Caco-2 (cell line): ENCODE data around the gene ABHD17C. TPM values are rescaled to one million over a fixed set of nuclear protein-coding genes. Genes with fewer than 3 reads are reported as not detected.

Source experiments
- BruUV-seq: library from RNA; stranded (reverse); fragments of 400-500 nt; replicated peaks from 2 replicates; lab custom pipeline; 2021; lab: Mats Ljungman, UMichigan
- CTCF ChIA-PET: fragments of 300-600 bp; sonication (Branson Sonifier 250); formaldehyde crosslinking; loops from one replicate; lab custom pipeline; 2022; ENCODE audit warnings: antibody characterized with exemption; lab: Charles Lee
- POLR2A ChIA-PET: fragments of 300-600 bp; sonication (Branson Sonifier 250); formaldehyde crosslinking; loops from one replicate; lab custom pipeline; 2022; ENCODE audit warnings: antibody characterized with exemption; lab: Charles Lee
- DNase-seq, 2 experiments: peaks; one replicate each; pipeline versions ENCODE4 v3.0.0 to v3.0.0-alpha.2; 2020 to 2022
- H3K27me3 ChIP-seq: replicated peaks from 2 replicates; pipeline ENCODE4 v1.6.0; 2011; ENCODE audit warnings: low read length; ENCODE audit not compliant: control insufficient read depth, insufficient read depth
- H3K36me3 ChIP-seq: 2 replicates; pipeline ENCODE4 v1.5.1; 2011; ENCODE audit warnings: low read length; ENCODE audit not compliant: control insufficient read depth, insufficient read depth
- H3K4me1 ChIP-seq: fragments of 250-450 bp; sonication (Bioruptor Pico); 2 replicates; pipeline ENCODE4 v1.5.1; 2020; ENCODE audit warnings: mild to moderate bottlenecking
- H3K4me3 ChIP-seq: 2 replicates; pipeline ENCODE4 v1.5.1; 2011; ENCODE audit warnings: low read depth, mild to moderate bottlenecking, control low read depth, low read length
- H3K9me3 ChIP-seq: fragments of 250-450 bp; sonication (Bioruptor Pico); 2 replicates; pipeline ENCODE4 v1.5.1; 2020; ENCODE audit warnings: mild to moderate bottlenecking, moderate library complexity
- H3K27ac Mint-ChIP-seq: one replicate; pipeline ENCODE4 v1.8.0; 2022; ENCODE audit warnings: mixed read lengths; ENCODE audit not compliant: unreplicated experiment
- H3K27me3 Mint-ChIP-seq: one replicate; pipeline ENCODE4 v1.8.0; 2022; ENCODE audit warnings: mixed read lengths; ENCODE audit not compliant: insufficient read depth, unreplicated experiment
- H3K36me3 Mint-ChIP-seq: one replicate; pipeline ENCODE4 v1.8.0; 2022; ENCODE audit warnings: mild to moderate bottlenecking, mixed read lengths; ENCODE audit not compliant: insufficient read depth, unreplicated experiment
- H3K4me1 Mint-ChIP-seq: one replicate; pipeline ENCODE4 v1.8.0; 2022; ENCODE audit warnings: low read depth, mixed read lengths; ENCODE audit not compliant: unreplicated experiment
- H3K4me3 Mint-ChIP-seq: one replicate; pipeline ENCODE4 v1.8.0; 2022; ENCODE audit warnings: mild to moderate bottlenecking, moderate library complexity, mixed read lengths; ENCODE audit not compliant: unreplicated experiment
- H3K9me3 Mint-ChIP-seq: one replicate; pipeline ENCODE4 v1.8.0; 2022; ENCODE audit warnings: mixed read lengths; ENCODE audit not compliant: unreplicated experiment
- intact Hi-C: fragments of 100-400 bp; cut with micrococcal nuclease; formaldehyde crosslinking; loops from one replicate; pipeline ENCODE4 v1.10.0; 2022; ENCODE audit not compliant: unreplicated experiment
- total RNA-seq: library from RNA; stranded (reverse); gene quantifications from 2 replicates; pipeline ENCODE4 v1.2.3, GENCODE V29; 2022
- TF ChIP-seq, protein P1 (sequence below), 2 experiments: fragments of 200-600 bp in 1 of 2; IDR thresholded peaks; 1 replicate in 1 of 2; 2 replicates in 1 of 2; pipeline versions ENCODE4 v1.5.1 to v1.8.0; 2011 to 2022; ENCODE audit warnings: antibody characterized with exemption in 1 of 2, control low read depth in 1 of 2, inconsistent platforms in 1 of 2, low read depth in 1 of 2, low read length in 1 of 2, mild to moderate bottlenecking in 1 of 2, moderate library complexity in 1 of 2; ENCODE audit not compliant: insufficient read depth in 1 of 2, severe bottlenecking in 1 of 2, unreplicated experiment in 1 of 2

Gene ABHD17C
- total RNA-seq, 1 experiment from 2014 or later, result 25.0 TPM

DNA sequence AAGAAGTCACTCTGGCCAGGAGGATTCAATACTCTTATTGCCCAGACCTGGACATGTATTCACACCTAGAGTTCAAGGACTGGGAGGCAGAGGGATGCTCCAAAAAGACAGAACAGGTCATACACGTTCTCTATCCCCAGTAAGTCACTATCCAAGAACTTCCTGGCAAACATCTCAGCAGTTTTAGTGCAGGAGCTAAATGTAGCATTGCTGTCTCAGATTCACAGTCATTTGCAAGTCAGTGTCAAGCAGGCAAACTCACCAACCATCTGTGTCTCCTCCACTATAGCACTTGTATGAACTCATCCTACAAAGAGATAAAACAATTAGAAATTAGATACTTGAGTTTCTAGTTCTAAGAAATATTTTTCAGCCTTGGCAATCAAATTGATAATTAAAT is 38.4 kb downstream of the ABHD17C start:
- intact Hi-C loops, result no loop called here
- H3K4me1 ChIP-seq, result peaks cover 6% of the 10 kb centered on the region; the same call in 1 of the 2 replicates
- Mint-ChIP-seq H3K4me1 (peaks cover 6% of the 10 kb centered on the region), H3K27me3 (no peaks in the 10 kb centered on the region), H3K36me3 (no peaks in the 10 kb centered on the region), H3K9me3 (no peaks in the 10 kb centered on the region), H3K4me3 (no peak overlapping the region), H3K27ac (no peak overlapping the region)
- H3K27me3 ChIP-seq, result no peaks in the 10 kb centered on the region
- no peaks in the 10 kb centered on the region for H3K9me3 ChIP-seq
- no TSS peak for BruUV-seq
- H3K4me3 ChIP-seq, result no peak overlapping the region
- CTCF ChIA-PET, result no interaction called here
- H3K36me3 ChIP-seq, result no peaks in the 10 kb centered on the region; the same call in 1 of the 2 replicates
- TF ChIP-seq, protein P1, sequence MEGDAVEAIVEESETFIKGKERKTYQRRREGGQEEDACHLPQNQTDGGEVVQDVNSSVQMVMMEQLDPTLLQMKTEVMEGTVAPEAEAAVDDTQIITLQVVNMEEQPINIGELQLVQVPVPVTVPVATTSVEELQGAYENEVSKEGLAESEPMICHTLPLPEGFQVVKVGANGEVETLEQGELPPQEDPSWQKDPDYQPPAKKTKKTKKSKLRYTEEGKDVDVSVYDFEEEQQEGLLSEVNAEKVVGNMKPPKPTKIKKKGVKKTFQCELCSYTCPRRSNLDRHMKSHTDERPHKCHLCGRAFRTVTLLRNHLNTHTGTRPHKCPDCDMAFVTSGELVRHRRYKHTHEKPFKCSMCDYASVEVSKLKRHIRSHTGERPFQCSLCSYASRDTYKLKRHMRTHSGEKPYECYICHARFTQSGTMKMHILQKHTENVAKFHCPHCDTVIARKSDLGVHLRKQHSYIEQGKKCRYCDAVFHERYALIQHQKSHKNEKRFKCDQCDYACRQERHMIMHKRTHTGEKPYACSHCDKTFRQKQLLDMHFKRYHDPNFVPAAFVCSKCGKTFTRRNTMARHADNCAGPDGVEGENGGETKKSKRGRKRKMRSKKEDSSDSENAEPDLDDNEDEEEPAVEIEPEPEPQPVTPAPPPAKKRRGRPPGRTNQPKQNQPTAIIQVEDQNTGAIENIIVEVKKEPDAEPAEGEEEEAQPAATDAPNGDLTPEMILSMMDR (IDR thresholded peaks at IDR 0.05; ENCODE audit: insufficient read depth in 1 of 2, low read depth in 1 of 2, low read length in 1 of 2, severe bottlenecking in 1 of 2, unreplicated experiment in 1 of 2), result no peak
- POLR2A ChIA-PET, result no interaction called here
- no peak for DNase-seq

DNA sequence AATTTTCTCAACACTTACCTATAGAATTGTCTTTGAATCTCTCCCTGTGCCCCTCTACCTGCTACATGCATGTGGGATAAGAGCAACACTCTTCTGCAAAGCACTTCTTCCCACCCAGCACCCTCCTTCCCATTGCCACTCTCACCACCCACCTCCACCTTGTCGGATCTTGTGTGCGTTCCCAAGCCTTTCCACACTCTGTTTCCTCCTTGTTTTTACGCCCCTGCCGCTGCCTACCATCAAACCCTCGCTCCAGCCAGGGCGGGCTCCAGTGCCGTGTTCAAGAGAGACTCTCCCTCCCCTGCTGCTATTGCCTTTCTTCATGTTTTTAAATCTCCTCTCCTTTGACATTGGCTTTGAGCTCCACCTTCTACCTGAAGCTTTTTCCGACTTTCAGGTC is 40.2 kb downstream of the ABHD17C start:
- intact Hi-C loops, result no loop called here
- TF ChIP-seq, protein P1 (IDR thresholded peaks at IDR 0.05; ENCODE audit: insufficient read depth in 1 of 2, low read depth in 1 of 2, low read length in 1 of 2, severe bottlenecking in 1 of 2, unreplicated experiment in 1 of 2), result no peak
- no peaks in the 10 kb centered on the region for H3K27me3 Mint-ChIP-seq
- no peaks in the 10 kb centered on the region for H3K9me3 Mint-ChIP-seq
- H3K27ac Mint-ChIP-seq, result no peak overlapping the region
- H3K4me3 ChIP-seq, result no peak overlapping the region
- ChIA-PET CTCF (no interaction called here), POLR2A (no interaction called here)
- no peak overlapping the region for H3K4me3 Mint-ChIP-seq
- BruUV-seq, result no TSS peak
- no peaks in the 10 kb centered on the region for H3K4me1 ChIP-seq
- no peaks in the 10 kb centered on the region for H3K36me3 ChIP-seq
- H3K27me3 ChIP-seq, result no peaks in the 10 kb centered on the region
- no peaks in the 10 kb centered on the region for H3K36me3 Mint-ChIP-seq
- no peak for DNase-seq
- peaks cover 6% of the 10 kb centered on the region for H3K4me1 Mint-ChIP-seq
- H3K9me3 ChIP-seq, result no peaks in the 10 kb centered on the region

DNA sequence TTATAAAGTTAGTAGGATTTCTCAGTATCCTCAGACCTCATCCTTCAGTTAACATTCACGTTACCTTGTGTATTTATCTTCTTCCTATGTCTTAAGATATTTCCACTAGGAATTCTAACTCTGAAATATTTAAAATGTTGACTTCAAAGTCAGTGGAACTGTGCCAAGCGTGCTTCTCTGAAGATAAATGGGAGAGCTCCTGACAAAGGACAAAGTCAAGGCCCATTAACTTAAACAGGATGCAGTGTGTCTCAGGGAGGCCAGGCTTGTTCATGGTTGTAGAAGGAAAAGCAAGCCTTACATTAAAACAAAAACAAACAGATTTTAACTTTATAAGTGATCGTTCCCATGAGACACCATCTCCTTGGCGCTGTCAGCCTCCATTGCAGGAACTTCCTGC is 41.5 kb downstream of the ABHD17C start:
- Histone ChIP-seq H3K27me3 (no peaks in the 10 kb centered on the region), H3K9me3 (no peaks in the 10 kb centered on the region), H3K36me3 (no peaks in the 10 kb centered on the region), H3K4me3 (no peak overlapping the region), H3K4me1 (no peaks in the 10 kb centered on the region)
- no peaks in the 10 kb centered on the region for H3K36me3 Mint-ChIP-seq
- no peak overlapping the region for H3K27ac Mint-ChIP-seq
- no peak overlapping the region for H3K4me3 Mint-ChIP-seq
- BruUV-seq, result no TSS peak
- POLR2A ChIA-PET, result no interaction called here
- no peaks in the 10 kb centered on the region for H3K27me3 Mint-ChIP-seq
- intact Hi-C loops, result no loop called here
- no peaks in the 10 kb centered on the region for H3K9me3 Mint-ChIP-seq
- CTCF ChIA-PET, result no interaction called here
- H3K4me1 Mint-ChIP-seq, result peaks cover 6% of the 10 kb centered on the region
- TF ChIP-seq, protein P1 (IDR thresholded peaks at IDR 0.05; ENCODE audit: insufficient read depth in 1 of 2, low read depth in 1 of 2, low read length in 1 of 2, severe bottlenecking in 1 of 2, unreplicated experiment in 1 of 2), result no peak
- DNase-seq, result no peak
